Peyer's patch (tissue), 4 donors: ENCODE results near the gene MAST4. TPM values are rescaled to one million over a fixed set of nuclear protein-coding genes. Genes with fewer than 3 reads are reported as not detected.

Experiments used
- DNase-seq, 3 donors: peaks; one replicate each; pipeline ENCODE4 v3.0.0-alpha.2; 2017 to 2019
- H3K27ac ChIP-seq, 4 donors: fragments of 200-600 bp; sonication (generic); one replicate each; pipeline ENCODE4 v1.5.1; 2016 to 2019
- H3K27me3 ChIP-seq, 2 donors: fragments of 200-600 bp; sonication (generic); one replicate each; pipeline ENCODE4 v1.5.1; 2019
- H3K36me3 ChIP-seq, 3 donors: fragments of 200-600 bp; sonication (generic); one replicate each; pipeline ENCODE4 v1.5.1; 2016 to 2019
- H3K4me1 ChIP-seq, 4 donors: fragments of 200-600 bp; sonication (generic); one replicate each; pipeline ENCODE4 v1.5.1; 2016 to 2019
- H3K4me3 ChIP-seq, 4 donors: fragments of 200-600 bp; sonication (generic); 1 replicate in 3 of 4; 2 replicates in 1 of 4; pipeline ENCODE4 v1.5.1; 2016 to 2019; ENCODE audit warnings: mild to moderate bottlenecking in 1 of 4
- H3K9me3 ChIP-seq, 4 donors: fragments of 200-600 bp; sonication (generic); one replicate each; pipeline ENCODE4 v1.5.1; 2016 to 2019; ENCODE audit warnings: mild to moderate bottlenecking in 1 of 4
- CTCF ChIP-seq, 6 experiments: fragments of 450-650 bp in 4 of 6; fragments of 200-600 bp in 2 of 6; sonication (generic) in 1 of 6; IDR thresholded peaks; one replicate each; pipeline ENCODE4 v1.5.1; 2017 to 2019; ENCODE audit warnings: antibody characterized with exemption in 6 of 6, mild to moderate bottlenecking in 3 of 6, moderate library complexity in 1 of 6
- POLR2A ChIP-seq, 2 donors: fragments of 450-650 bp; IDR thresholded peaks; one replicate each; pipeline ENCODE4 v1.5.1; 2017; ENCODE audit warnings: antibody characterized with exemption in 2 of 2, mild to moderate bottlenecking in 2 of 2, moderate library complexity in 2 of 2
- total RNA-seq, 4 donors: library from RNA; depleted of rRNA; stranded (reverse); fragments of >200 nt; gene quantifications; one replicate each; pipeline ENCODE4 v1.1.0, GENCODE V29; 2016

Gene MAST4
- total RNA-seq, 4 donors from 2014 or later, result 20.2 to 23.1 (median 21.4) TPM

GRCh38 chr5:66669862-66670195 lies 73.6 kb downstream of the MAST4 start:
- Histone ChIP-seq H3K4me1 (no peaks in the 10 kb centered on the region), H3K9me3 (no peaks in the 10 kb centered on the region), H3K27ac (no peak overlapping the region), H3K36me3 (no peaks in the 10 kb centered on the region), H3K4me3 (no peak overlapping the region), H3K27me3 (no peaks in the 10 kb centered on the region)
- no peak for DNase-seq
- TF ChIP-seq POLR2A (IDR thresholded peaks at IDR 0.05) (no peak), CTCF (IDR thresholded peaks at IDR 0.05) (no peak)

GRCh38 chr5:66671305-66671704 lies 75.1 kb downstream of the MAST4 start:
- Histone ChIP-seq H3K27me3 (no peaks in the 10 kb centered on the region), H3K9me3 (no peaks in the 10 kb centered on the region), H3K27ac (no peak overlapping the region), H3K4me1 (no peaks in the 10 kb centered on the region), H3K36me3 (no peaks in the 10 kb centered on the region), H3K4me3 (no peak overlapping the region)
- no peak for DNase-seq
- TF ChIP-seq CTCF (IDR thresholded peaks at IDR 0.05) (no peak), POLR2A (IDR thresholded peaks at IDR 0.05) (no peak)

- no peak for DNase-seq
- Histone ChIP-seq H3K9me3 (no peaks in the 10 kb centered on the region), H3K27me3 (no peaks in the 10 kb centered on the region), H3K27ac (no peak overlapping the region), H3K36me3 (no peaks in the 10 kb centered on the region), H3K4me3 (no peak overlapping the region), H3K4me1 (no peaks in the 10 kb centered on the region)
- TF ChIP-seq POLR2A (IDR thresholded peaks at IDR 0.05), result no peak
- no peak for TF ChIP-seq CTCF (IDR thresholded peaks at IDR 0.05)
Measured at GRCh38 chr5:66674802-66675201, 78.6 kb downstream of the MAST4 start.

GRCh38 chr5:66675406-66675805 lies 79.2 kb downstream of the MAST4 start:
- no peak for TF ChIP-seq CTCF (IDR thresholded peaks at IDR 0.05)
- TF ChIP-seq POLR2A (IDR thresholded peaks at IDR 0.05), result no peak
- Histone ChIP-seq H3K9me3 (no peaks in the 10 kb centered on the region), H3K27me3 (no peaks in the 10 kb centered on the region), H3K27ac (no peak overlapping the region), H3K4me3 (no peak overlapping the region), H3K36me3 (no peaks in the 10 kb centered on the region), H3K4me1 (no peaks in the 10 kb centered on the region)
- no peak for DNase-seq

- TF ChIP-seq POLR2A (IDR thresholded peaks at IDR 0.05) (no peak), CTCF (IDR thresholded peaks at IDR 0.05) (no peak)
- Histone ChIP-seq H3K36me3 (no peaks in the 10 kb centered on the region), H3K27ac (no peak overlapping the region)
Measured at GRCh38 chr5:66680221-66680620, 84.0 kb downstream of the MAST4 start.

GRCh38 chr5:66680804-66681203 lies 84.6 kb downstream of the MAST4 start:
- DNase-seq, result no peak
- no peaks in the 10 kb centered on the region for H3K9me3 ChIP-seq
- no peak for TF ChIP-seq POLR2A (IDR thresholded peaks at IDR 0.05)
- no peak for TF ChIP-seq CTCF (IDR thresholded peaks at IDR 0.05)

More at GRCh38 chr5:66680221-66680620, 84.0 kb downstream of the MAST4 start:
- no peaks in the 10 kb centered on the region for H3K4me1 ChIP-seq
- no peaks in the 10 kb centered on the region for H3K27me3 ChIP-seq
- no peak for DNase-seq
- no peaks in the 10 kb centered on the region for H3K9me3 ChIP-seq
- H3K4me3 ChIP-seq, result no peak overlapping the region

More at GRCh38 chr5:66680804-66681203, 84.6 kb downstream of the MAST4 start:
- Histone ChIP-seq H3K27ac (no peak overlapping the region), H3K36me3 (no peaks in the 10 kb centered on the region), H3K27me3 (no peaks in the 10 kb centered on the region), H3K4me3 (no peak overlapping the region), H3K4me1 (no peaks in the 10 kb centered on the region)
